HepG2 (cell line): ENCODE measurements around the gene GBA2. TPM values are rescaled to one million over a fixed set of nuclear protein-coding genes. Genes with fewer than 3 reads are reported as not detected.

ENCODE experiments used
- CREM ChIP-seq, 2 experiments: sonication (generic) in 1 of 2; formaldehyde crosslinking in 1 of 2; IDR thresholded peaks; 2 replicates each; pipeline versions ENCODE4 v1.4.0 to v1.6.1; 2016 to 2020; ENCODE audit warnings: antibody characterized with exemption in 1 of 2, mild to moderate bottlenecking in 1 of 2, missing genetic modification reagents in 1 of 2
- DZIP1 ChIP-seq: sonication (generic); formaldehyde crosslinking; IDR thresholded peaks from 2 replicates; pipeline ENCODE4 v1.5.0; 2020; ENCODE audit warnings: mild to moderate bottlenecking, missing genetic modification reagents
- EEA1 ChIP-seq: sonication (generic); formaldehyde crosslinking; IDR thresholded peaks from 2 replicates; pipeline ENCODE4 v1.5.1; 2020; ENCODE audit warnings: mild to moderate bottlenecking, missing genetic modification reagents, borderline replicate concordance
- GABPA ChIP-seq, 2 experiments: IDR thresholded peaks; 2 replicates each; pipeline ENCODE4 v1.6.1; 2011 to 2016; ENCODE audit warnings: low read depth in 2 of 2, low read length in 1 of 2, missing biosample characterization in 1 of 2, missing genetic modification characterization in 1 of 2
- GATAD2A ChIP-seq: IDR thresholded peaks from 2 replicates; pipeline ENCODE4 v1.6.1; 2016
- HCFC1 ChIP-seq: fragments of 150-350 bp; IDR thresholded peaks from 2 replicates; pipeline ENCODE4 v1.6.1; 2014; ENCODE audit warnings: low read depth, low read length
- NFKB2 ChIP-seq: sonication (generic); formaldehyde crosslinking; IDR thresholded peaks from 2 replicates; pipeline ENCODE4 v1.4.0; 2020; ENCODE audit warnings: missing genetic modification reagents, borderline replicate concordance
- SMARCE1 ChIP-seq: fragments of 450-650 bp; IDR thresholded peaks from 2 replicates; pipeline ENCODE4 v1.6.1; 2017; ENCODE audit warnings: borderline replicate concordance
- ZNF280B ChIP-seq: sonication (generic); formaldehyde crosslinking; IDR thresholded peaks from 2 replicates; pipeline ENCODE4 v1.5.0; 2020; ENCODE audit warnings: missing genetic modification reagents, mild to moderate bottlenecking, borderline replicate concordance
- ZNF281 ChIP-seq: sonication (generic); formaldehyde crosslinking; IDR thresholded peaks from 2 replicates; pipeline ENCODE4 v1.4.0; 2020; ENCODE audit warnings: missing genetic modification reagents, borderline replicate concordance
- ZNF33A ChIP-seq: sonication (generic); formaldehyde crosslinking; IDR thresholded peaks from 2 replicates; pipeline ENCODE4 v1.5.1; 2020; ENCODE audit warnings: missing genetic modification reagents, mild to moderate bottlenecking, moderate library complexity, borderline replicate concordance
- ZNF34 ChIP-seq: sonication (generic); formaldehyde crosslinking; IDR thresholded peaks from 2 replicates; pipeline ENCODE4 v1.4.0; 2020; ENCODE audit warnings: mild to moderate bottlenecking, missing genetic modification reagents, borderline replicate concordance
- ZNF441 ChIP-seq: sonication (generic); formaldehyde crosslinking; IDR thresholded peaks from 2 replicates; pipeline ENCODE4 v1.7.0; 2021; ENCODE audit warnings: missing genetic modification reagents, borderline replicate concordance
- ZNF556 ChIP-seq: sonication (generic); formaldehyde crosslinking; IDR thresholded peaks from 2 replicates; pipeline ENCODE4 v1.4.0; 2020; ENCODE audit warnings: mild to moderate bottlenecking, missing genetic modification reagents, borderline replicate concordance
- ZNF687 ChIP-seq: sonication (generic); formaldehyde crosslinking; IDR thresholded peaks from 2 replicates; pipeline ENCODE4 v1.5.1; 2020; ENCODE audit warnings: mild to moderate bottlenecking, missing genetic modification reagents, moderate library complexity
- polyA plus RNA-seq, 8 experiments: library from polyadenylated mRNA; depleted of rRNA in 3 of 8; stranded (reverse) in 7 of 8; unstranded in 1 of 8; fragments of >200 nt; fragmentation: Illumina TruSeq in 4 of 8; extraction: Trizol in 4 of 8; gene quantifications; 2 replicates each; pipeline versions ENCODE4 v1.2.1 to v1.2.3, GENCODE V29; 2011 to 2016; ENCODE audit warnings: low read depth in 4 of 8, missing spikeins in 1 of 8, mixed read lengths in 1 of 8; ENCODE audit not compliant: insufficient read depth in 1 of 8
- total RNA-seq, 5 experiments: library from RNA; depleted of rRNA; stranded (reverse); fragments of >200 nt; fragmentation: Illumina TruSeq; extraction: Trizol; gene quantifications; 2 replicates each; pipeline ENCODE4 v1.2.3, GENCODE V29; 2016; ENCODE audit warnings: low read depth in 1 of 5

GBA2 gene
- total and polyA plus RNA-seq, 2 of the 13 experiments (the other 11 are each of a cell fraction or from before 2014, with no cell fraction given) = 37.5 to 86.1 TPM

- peak; percentile 58 for TF ChIP-seq ZNF687 (CRISPR knock-in tag)
- peak; percentile 69; the same call in 1 of the 2 replicates for TF ChIP-seq DZIP1 (CRISPR knock-in tag)
- no peak for TF ChIP-seq ZNF33A (CRISPR knock-in tag)
- TF ChIP-seq NFKB2 (CRISPR knock-in tag) = peak; percentile 4; the same call in 1 of the 2 replicates
- 0 out of 2 replicates have a peak, but pooled peaks have one; percentile 43 for TF ChIP-seq ZNF556 (CRISPR knock-in tag)
- no peak for TF ChIP-seq ZNF441 (CRISPR knock-in tag)
- TF ChIP-seq SMARCE1 = no peak
- TF ChIP-seq HCFC1 = no peak
- 0 out of 2 replicates have a peak, but pooled peaks have one; percentile 6 for TF ChIP-seq GATAD2A (CRISPR knock-in tag)
- TF ChIP-seq ZNF281 (CRISPR knock-in tag) = peak; percentile 28; the same call in 1 of the 2 replicates
- 0 out of 2 replicates have a peak, but pooled peaks have one; percentile 47 for TF ChIP-seq EEA1 (CRISPR knock-in tag)
- peak; percentile 30; the same call in 1 of the 2 replicates for TF ChIP-seq GABPA (IDR thresholded peaks at IDR 0.05; ENCODE audit: low read depth, low read length)
- no peak; the same call in 1 of the 2 replicates for TF ChIP-seq GABPA (CRISPR knock-in tag; IDR thresholded peaks at IDR 0.05; ENCODE audit: low read depth)
- TF ChIP-seq CREM (IDR thresholded peaks at IDR 0.05) = no peak
- TF ChIP-seq CREM (CRISPR knock-in tag; IDR thresholded peaks at IDR 0.05) = no peak
- 0 out of 2 replicates have a peak, but pooled peaks have one; percentile 69 for TF ChIP-seq ZNF34 (CRISPR knock-in tag)
- peak; percentile 72; the same call in 1 of the 2 replicates for TF ChIP-seq ZNF280B (CRISPR knock-in tag)
Measured at GRCh38 chr9:35749515-35750255, 657 bp upstream of the GBA2 start (continued).
